ENCODE results near the gene BTG3. TPM values are rescaled to one million over a fixed set of nuclear protein-coding genes. Genes with fewer than 3 reads are reported as not detected.

The BTG3 gene
- total and polyA plus RNA-seq, 4 donors: 47.9 to 120 (median 73.0) TPM

DNA sequence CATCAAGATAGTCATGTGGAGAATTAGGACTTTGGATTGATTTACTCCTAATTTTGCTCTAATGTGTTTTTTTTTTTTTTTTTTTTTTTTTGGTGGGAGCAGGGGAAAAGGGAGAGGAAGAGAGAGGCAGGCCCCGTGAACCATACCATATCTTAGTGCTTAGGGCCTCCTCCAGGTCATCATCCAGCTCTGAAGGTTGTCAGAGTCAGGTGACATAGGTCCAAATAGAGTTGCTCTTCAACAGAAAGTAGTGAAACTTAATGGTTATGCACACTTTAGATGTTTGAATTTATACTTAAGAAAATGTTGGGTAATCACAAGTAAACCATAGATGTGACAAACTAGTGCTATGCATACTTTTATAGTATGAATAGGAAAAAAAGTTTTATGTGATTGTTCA, 67.7 kb downstream of the BTG3 start:
- Histone ChIP-seq H3K4me3 (no peak overlapping the region), H3K9me3 (ENCODE audit: control insufficient read depth in 4 of 4, insufficient read depth in 3 of 4, low read length in 3 of 4) (no peaks in the 10 kb centered on the region), H3K36me3 (ENCODE audit: control insufficient read depth in 4 of 4, insufficient read depth in 4 of 4, low read length in 4 of 4) (no peaks in the 10 kb centered on the region), H3K4me1 (ENCODE audit: control insufficient read depth in 5 of 5, insufficient read depth in 5 of 5, low read length in 5 of 5) (peaks cover 0 to 19% (median 5%) of the 10 kb centered on the region in 5 donors), H3K9ac (ENCODE audit: insufficient read depth in 1 of 2, low read length in 2 of 2) (no peak overlapping the region), H3K27me3 (ENCODE audit: control insufficient read depth in 3 of 3, insufficient read depth in 3 of 3, low read length in 2 of 3) (no peaks in the 10 kb centered on the region), H3K27ac (ENCODE audit: low read depth in 1 of 2, low read length in 1 of 2) (no peak overlapping the region)
- WGBS, 2 donors: 67 to 76% methylated on average over 1 of the region's 1 CpG
- TF ChIP-seq, protein P1, sequence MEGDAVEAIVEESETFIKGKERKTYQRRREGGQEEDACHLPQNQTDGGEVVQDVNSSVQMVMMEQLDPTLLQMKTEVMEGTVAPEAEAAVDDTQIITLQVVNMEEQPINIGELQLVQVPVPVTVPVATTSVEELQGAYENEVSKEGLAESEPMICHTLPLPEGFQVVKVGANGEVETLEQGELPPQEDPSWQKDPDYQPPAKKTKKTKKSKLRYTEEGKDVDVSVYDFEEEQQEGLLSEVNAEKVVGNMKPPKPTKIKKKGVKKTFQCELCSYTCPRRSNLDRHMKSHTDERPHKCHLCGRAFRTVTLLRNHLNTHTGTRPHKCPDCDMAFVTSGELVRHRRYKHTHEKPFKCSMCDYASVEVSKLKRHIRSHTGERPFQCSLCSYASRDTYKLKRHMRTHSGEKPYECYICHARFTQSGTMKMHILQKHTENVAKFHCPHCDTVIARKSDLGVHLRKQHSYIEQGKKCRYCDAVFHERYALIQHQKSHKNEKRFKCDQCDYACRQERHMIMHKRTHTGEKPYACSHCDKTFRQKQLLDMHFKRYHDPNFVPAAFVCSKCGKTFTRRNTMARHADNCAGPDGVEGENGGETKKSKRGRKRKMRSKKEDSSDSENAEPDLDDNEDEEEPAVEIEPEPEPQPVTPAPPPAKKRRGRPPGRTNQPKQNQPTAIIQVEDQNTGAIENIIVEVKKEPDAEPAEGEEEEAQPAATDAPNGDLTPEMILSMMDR (IDR thresholded peaks at IDR 0.05; ENCODE audit: control extremely low read depth, extremely low read depth): no peak
- DNase-seq (no peak), ATAC-seq (ENCODE audit: insufficient read depth, low FRiP score) (no peak)

Small RNAs within 50 kb of the gene (small RNA-seq; reads per million reads assigned to genes)
- not detected for gene RF00019 (ENCODE audit: low replicate concordance)

Other genes starting within 250 kb of the BTG3 start
- 10 to 100 TPM; 25.2 to 40.2 TPM for gene CXADR, start 99.9 kb downstream of the BTG3 start, total RNA-seq
- gene CXADR, start 99.9 kb downstream of the BTG3 start, polyA plus RNA-seq: 10 to 100 TPM in 1 of 2 donors, 1 to 10 TPM in 1; 6.3 to 12.4 TPM
- gene C21orf91, start 206.5 kb upstream of the BTG3 start, total RNA-seq: 10 to 100 TPM; 15.3 to 19.0 TPM
- 1 to 10 TPM; 2.8 to 5.1 TPM for gene C21orf91, start 206.5 kb upstream of the BTG3 start, polyA plus RNA-seq

Measured in lung (tissue), 13 donors.